ENCODE data around the gene SPG7. TPM values are rescaled to one million over a fixed set of nuclear protein-coding genes. Genes with fewer than 3 reads are reported as not detected.

SPG7 gene
- 103 and 136 TPM in 2 replicates for total RNA-seq

GRCh38 chr16:89507834-89508590 lies at the start of gene SPG7:
TSS of gene SPG7 (plus strand) at chr16:89508403. CDS start at chr16:89508418, 15 bp downstream.

GRCh38 chr16:89490439-89491237 lies 17.6 kb upstream of the SPG7 start, which contains the start of gene ANKRD11:
TSS of gene ANKRD11 (minus strand) at chr16:89490561. CDS start at chr16:89317019, 173,542 bp downstream.

GRCh38 chr16:89560378-89561141 lies 52.4 kb downstream of the SPG7 start, which contains the start of gene RPL13:
TSS of gene RPL13 (plus strand) at chr16:89560682. CDS start at chr16:89560960, 278 bp downstream.

GRCh38 chr16:89575247-89576152 lies 67.3 kb downstream of the SPG7 start, which contains the start of gene CPNE7:
TSS of gene CPNE7 (plus strand) at chr16:89575758. CDS start at chr16:89575898, 140 bp downstream.

Other genes with a start within 250 kb of the SPG7 start
- 42.7 and 45.7 TPM in 2 replicates for gene ANKRD11, start 17.8 kb upstream of the SPG7 start, total RNA-seq
- gene RPL13, start 52.3 kb downstream of the SPG7 start, total RNA-seq = 5,767 and 7,100 TPM in 2 replicates
- 14.7 and 24.5 TPM in 2 replicates for gene CPNE7, start 67.4 kb downstream of the SPG7 start, total RNA-seq
- gene DPEP1, start 105.2 kb downstream of the SPG7 start, total RNA-seq = not detected in 2 replicates
- 96.6 and 148 TPM in 2 replicates for gene CHMP1A, start 149.3 kb downstream of the SPG7 start, total RNA-seq
- 1.7 and 5.7 TPM in 2 replicates for gene SPATA33, start 149.4 kb downstream of the SPG7 start, total RNA-seq
- 43.2 and 54.9 TPM in 2 replicates for gene CDK10, start 178.3 kb downstream of the SPG7 start, total RNA-seq
- 9.9 and 19.3 TPM in 2 replicates for gene SPATA2L, start 193.3 kb downstream of the SPG7 start, total RNA-seq
- gene VPS9D1, start 212.5 kb downstream of the SPG7 start, total RNA-seq = 9.0 and 15.6 TPM in 2 replicates
- 7.2 and 8.2 TPM in 2 replicates for gene ZNF276, start 213.1 kb downstream of the SPG7 start, total RNA-seq